Panc1 (cell line): ENCODE measurements around the gene LACC1.

Source experiments
- CTCF ChIP-seq: fragments of 450-650 bp; IDR thresholded peaks from 2 replicates; pipeline ENCODE4 v1.5.1; 2017; ENCODE audit warnings: mild to moderate bottlenecking
- POLR2AphosphoS5 ChIP-seq: IDR thresholded peaks from 2 replicates; pipeline ENCODE4 v1.6.1; 2012; ENCODE audit warnings: mild to moderate bottlenecking, low read depth, low read length, moderate library complexity
- REST ChIP-seq, 2 experiments: IDR thresholded peaks; 2 replicates each; pipeline ENCODE4 v1.6.1; 2011 to 2012; ENCODE audit warnings: low read depth in 2 of 2, control low read depth in 1 of 2, low read length in 1 of 2, mild to moderate bottlenecking in 1 of 2, moderate library complexity in 1 of 2; ENCODE audit not compliant: insufficient read depth in 1 of 2
- SIN3A ChIP-seq: IDR thresholded peaks from 2 replicates; pipeline ENCODE4 v1.6.1; 2012; ENCODE audit warnings: low read depth, mild to moderate bottlenecking, low read length, moderate library complexity, borderline replicate concordance; ENCODE audit not compliant: insufficient read depth
- TCF7L2 ChIP-seq: IDR thresholded peaks from 2 replicates; pipeline ENCODE4 v1.6.1; 2011; ENCODE audit warnings: mild to moderate bottlenecking, low read depth, low read length, inconsistent platforms

- TF ChIP-seq SIN3A (no peak), CTCF (no peak), POLR2AphosphoS5 (no peak), TCF7L2 (no peak), REST (IDR thresholded peaks at IDR 0.05; ENCODE audit: insufficient read depth in 1 of 2, low read depth in 2 of 2, low read length in 1 of 2) (no peak)
Measured at GRCh38 chr13:43910856-43911255, 31.2 kb downstream of the LACC1 start.
